LNCAP (cell line): ENCODE measurements around the gene SPON1.

Source experiments
- TF ChIP-seq, protein P1 (sequence below): fragments of 450-650 bp; IDR thresholded peaks from 2 replicates; pipeline ENCODE4 v1.5.1; 2017; ENCODE audit warnings: mild to moderate bottlenecking

The SPON1 gene

DNA sequence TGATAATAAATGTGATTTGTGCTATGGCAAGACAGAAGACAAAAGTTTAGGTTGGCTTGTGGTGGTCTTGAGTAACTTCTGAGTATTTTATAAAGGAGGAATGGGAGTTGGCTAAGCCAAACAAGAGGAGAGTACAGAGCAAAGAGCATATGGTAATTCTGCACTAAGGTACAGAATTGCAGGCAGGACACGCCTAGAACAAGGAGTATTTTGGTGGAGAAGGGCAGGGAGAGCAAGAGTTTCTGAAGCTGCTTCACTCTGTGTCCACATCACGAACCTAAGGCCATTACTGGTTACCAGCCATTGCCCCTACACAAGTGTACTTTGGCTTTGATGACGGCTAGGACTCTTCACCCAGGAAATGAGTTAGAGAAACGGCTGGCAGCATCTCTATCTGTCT lies 170.9 kb downstream of the SPON1 start:
- TF ChIP-seq, protein P1, sequence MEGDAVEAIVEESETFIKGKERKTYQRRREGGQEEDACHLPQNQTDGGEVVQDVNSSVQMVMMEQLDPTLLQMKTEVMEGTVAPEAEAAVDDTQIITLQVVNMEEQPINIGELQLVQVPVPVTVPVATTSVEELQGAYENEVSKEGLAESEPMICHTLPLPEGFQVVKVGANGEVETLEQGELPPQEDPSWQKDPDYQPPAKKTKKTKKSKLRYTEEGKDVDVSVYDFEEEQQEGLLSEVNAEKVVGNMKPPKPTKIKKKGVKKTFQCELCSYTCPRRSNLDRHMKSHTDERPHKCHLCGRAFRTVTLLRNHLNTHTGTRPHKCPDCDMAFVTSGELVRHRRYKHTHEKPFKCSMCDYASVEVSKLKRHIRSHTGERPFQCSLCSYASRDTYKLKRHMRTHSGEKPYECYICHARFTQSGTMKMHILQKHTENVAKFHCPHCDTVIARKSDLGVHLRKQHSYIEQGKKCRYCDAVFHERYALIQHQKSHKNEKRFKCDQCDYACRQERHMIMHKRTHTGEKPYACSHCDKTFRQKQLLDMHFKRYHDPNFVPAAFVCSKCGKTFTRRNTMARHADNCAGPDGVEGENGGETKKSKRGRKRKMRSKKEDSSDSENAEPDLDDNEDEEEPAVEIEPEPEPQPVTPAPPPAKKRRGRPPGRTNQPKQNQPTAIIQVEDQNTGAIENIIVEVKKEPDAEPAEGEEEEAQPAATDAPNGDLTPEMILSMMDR: no peak

DNA sequence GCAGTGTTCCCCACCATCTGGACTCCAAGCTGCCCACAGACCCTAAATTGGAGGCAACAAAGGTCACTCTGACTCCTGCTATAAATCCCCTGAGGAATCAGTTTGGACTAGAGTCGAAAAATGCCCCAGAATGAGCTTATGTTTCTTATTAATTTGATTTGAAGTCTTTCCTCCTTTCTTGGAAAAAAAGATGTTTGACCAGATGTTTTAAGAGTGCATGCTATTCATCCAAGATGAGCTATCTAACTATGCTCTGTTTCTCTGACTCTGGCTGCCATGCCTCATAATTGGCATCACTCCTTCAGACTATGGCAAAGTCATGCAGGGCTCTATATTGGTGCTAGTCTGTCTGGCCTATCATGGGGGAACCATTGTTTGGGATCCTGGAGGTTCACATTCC lies 174.0 kb downstream of the SPON1 start:
- TF ChIP-seq, protein P1: no peak

DNA sequence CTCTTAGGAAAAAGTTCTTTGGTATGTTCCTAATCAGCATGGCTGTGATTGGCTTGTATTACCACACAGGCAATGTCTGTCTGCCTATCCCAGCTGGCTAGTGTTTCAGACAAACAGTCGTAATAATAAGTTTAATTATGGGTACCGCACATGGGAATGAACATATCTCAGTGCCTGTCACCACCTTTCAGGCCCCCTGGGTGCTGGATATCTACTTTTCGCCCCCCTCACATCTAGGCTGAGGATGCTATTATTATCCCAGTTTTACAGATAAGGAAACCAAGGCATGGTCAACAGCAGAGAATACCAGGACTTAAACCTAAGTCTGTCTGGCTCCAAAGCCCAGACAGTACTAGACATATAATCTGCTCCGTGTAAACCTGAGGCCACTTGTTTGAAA lies 174.8 kb downstream of the SPON1 start:
- TF ChIP-seq, protein P1: no peak

DNA sequence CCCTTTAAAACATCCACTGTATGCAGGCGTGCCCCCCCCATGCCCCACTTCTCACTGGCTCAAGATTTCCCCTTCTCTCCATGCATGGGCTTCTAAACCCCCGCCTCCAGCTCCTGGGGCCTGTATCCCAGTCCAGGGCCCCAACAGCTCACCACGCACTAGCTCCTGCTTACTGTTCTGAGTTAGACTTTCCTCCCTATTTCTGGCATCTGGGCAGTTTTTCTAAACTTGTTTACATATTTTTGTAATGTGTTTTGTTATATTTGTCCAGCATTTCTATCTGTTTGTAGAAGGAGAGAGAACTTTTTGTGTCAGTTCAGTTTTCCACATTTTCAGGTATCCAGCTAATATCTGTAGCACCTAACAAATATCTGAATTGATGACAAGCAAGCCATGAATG lies 178.5 kb downstream of the SPON1 start:
- TF ChIP-seq, protein P1: no peak

DNA sequence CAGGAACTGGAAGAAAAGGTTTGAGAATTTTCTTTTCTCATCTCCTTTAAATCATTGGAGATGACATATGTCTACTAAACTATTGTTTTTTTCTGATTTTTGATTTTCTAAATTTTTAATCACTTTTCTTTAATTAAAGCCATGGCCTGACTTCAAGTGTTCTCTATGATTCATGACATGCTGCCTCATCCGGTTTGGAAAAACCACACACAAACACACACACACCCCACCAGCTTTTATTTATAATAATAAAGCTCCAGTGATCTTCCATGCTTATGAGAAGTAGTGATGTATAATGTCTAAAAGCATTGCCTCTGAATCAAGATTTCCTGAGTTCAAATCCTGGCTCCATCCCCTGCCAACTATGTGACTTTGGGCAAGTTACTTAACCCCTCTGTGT lies 179.2 kb downstream of the SPON1 start:
- TF ChIP-seq, protein P1: no peak

DNA sequence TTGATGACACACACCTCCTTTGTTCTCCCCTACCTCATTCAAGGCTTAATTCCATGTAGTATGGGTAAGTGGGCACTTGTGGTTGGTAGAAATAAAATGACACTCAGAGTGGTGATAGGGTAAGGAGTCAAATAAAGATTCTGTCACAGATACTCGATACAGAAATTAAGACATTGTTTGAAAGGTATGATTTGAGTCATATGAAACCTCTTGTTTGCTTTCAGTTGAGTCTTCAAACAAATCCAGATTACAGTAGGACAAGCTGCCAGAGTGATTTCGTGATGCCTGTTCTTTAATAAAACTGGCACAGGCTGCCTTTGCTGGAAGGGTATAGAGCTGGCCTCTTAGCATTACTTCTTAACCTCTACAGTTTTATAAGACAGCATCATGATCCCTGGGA lies 182.4 kb downstream of the SPON1 start:
- TF ChIP-seq, protein P1: no peak

DNA sequence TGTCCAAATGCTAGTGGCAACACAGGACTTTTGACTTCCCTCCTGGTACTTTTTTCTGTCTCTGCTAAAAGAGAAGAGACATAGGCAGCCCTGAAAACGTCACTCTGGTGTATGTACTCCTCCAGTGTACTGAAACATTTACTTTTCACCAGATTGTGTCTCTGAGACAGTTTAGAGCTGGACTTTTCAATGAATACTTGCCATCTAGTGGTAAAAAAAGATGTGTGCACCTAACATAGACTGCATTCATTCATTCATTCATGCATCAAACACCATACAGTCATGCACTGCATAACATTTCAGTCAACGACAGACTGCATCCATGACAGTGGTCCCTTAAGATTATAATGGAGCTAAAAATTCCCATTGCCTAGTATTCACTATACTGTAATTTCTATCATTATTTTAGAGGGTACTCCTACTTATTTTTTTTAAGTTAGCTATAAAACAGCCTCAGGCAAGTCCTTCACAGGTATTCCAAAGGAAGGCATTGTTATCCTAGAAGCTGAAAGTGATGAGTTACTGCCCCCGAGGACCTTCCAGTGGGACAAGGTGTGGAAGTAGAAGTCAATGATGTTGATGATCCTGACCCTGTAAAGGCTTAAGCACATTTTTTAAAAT lies 186.2 kb downstream of the SPON1 start:
- TF ChIP-seq, protein P1: peak; percentile 69

DNA sequence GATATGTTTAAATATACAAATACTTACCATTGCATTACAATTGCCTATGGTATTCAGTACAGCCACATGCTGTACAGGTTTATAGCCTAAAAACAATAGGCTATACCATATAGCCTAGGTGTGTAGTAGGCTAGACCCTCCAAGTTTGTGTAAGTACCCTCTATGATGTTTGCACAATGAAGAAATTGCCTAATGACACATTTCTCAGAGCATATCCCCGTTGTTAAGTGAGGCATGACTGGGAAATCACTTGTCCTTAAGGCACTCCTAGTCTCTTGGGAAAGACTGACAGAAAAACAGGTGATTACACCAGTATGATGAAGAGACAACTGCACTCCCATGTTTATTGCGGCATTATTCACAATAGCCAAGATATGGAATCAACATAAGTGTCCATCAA lies 187.2 kb downstream of the SPON1 start:
- TF ChIP-seq, protein P1: no peak
